Osteocyte (in vitro differentiated cells): ENCODE measurements around the gene SNX20. TPM values are rescaled to one million over a fixed set of nuclear protein-coding genes. Genes with fewer than 3 reads are reported as not detected.

ENCODE experiments used
- DNase-seq: peaks from one replicate; pipeline ENCODE4 v3.0.0; 2021; ENCODE audit warnings: mixed read lengths; ENCODE audit not compliant: unreplicated experiment; ENCODE audit errors: extremely low spot score
- H3K27ac Mint-ChIP-seq: one replicate; pipeline ENCODE4 v1.8.0; 2021; ENCODE audit warnings: mild to moderate bottlenecking, mixed read lengths; ENCODE audit not compliant: unreplicated experiment
- H3K27me3 Mint-ChIP-seq: one replicate; pipeline ENCODE4 v1.8.0; 2021; ENCODE audit warnings: mixed read lengths; ENCODE audit not compliant: unreplicated experiment
- H3K36me3 Mint-ChIP-seq: one replicate; pipeline ENCODE4 v1.8.0; 2021; ENCODE audit warnings: mixed read lengths; ENCODE audit not compliant: unreplicated experiment
- H3K4me1 Mint-ChIP-seq: one replicate; pipeline ENCODE4 v1.8.0; 2021; ENCODE audit warnings: mixed read lengths; ENCODE audit not compliant: unreplicated experiment
- H3K4me3 Mint-ChIP-seq: one replicate; pipeline ENCODE4 v1.8.0; 2021; ENCODE audit warnings: mild to moderate bottlenecking, moderate library complexity, mixed read lengths; ENCODE audit not compliant: unreplicated experiment
- H3K9me3 Mint-ChIP-seq: one replicate; pipeline ENCODE4 v1.8.0; 2021; ENCODE audit warnings: mixed read lengths; ENCODE audit not compliant: unreplicated experiment
- CTCF ChIP-seq: fragments of 200-600 bp; sonication (generic); IDR thresholded peaks from 2 replicates; pipeline ENCODE4 v1.5.0; 2021; ENCODE audit warnings: antibody characterized with exemption, mild to moderate bottlenecking, moderate library complexity
- long read RNA-seq: library from polyadenylated mRNA; unstranded; transcript quantifications from one replicate; pipeline ENCODE4 v2.0.0, GENCODE V29; 2021
- total RNA-seq: library from RNA; stranded (reverse); gene quantifications from 2 replicates; pipeline ENCODE4 v1.2.1, GENCODE V29; 2021

The SNX20 gene
- not detected in 2 replicates for total RNA-seq
- long read RNA-seq = 0 reads

- Mint-ChIP-seq H3K9me3 (no peaks in the 10 kb centered on the region), H3K4me1 (no peaks in the 10 kb centered on the region), H3K27me3 (peaks cover 3% of the 10 kb centered on the region), H3K4me3 (no peak within 1 kb of the TSS), H3K27ac (no peak within 1 kb of the TSS), H3K36me3 (no peaks in the 10 kb centered on the region)
- DNase-seq = no peak
- TF ChIP-seq CTCF = no peak
Observed at GRCh38 chr16:50681021-50681885, at the start of gene SNX20. SNX20 (minus strand) TSS chr16:50681312; CDS start chr16:50677526, 3,786 bp downstream.

DNA sequence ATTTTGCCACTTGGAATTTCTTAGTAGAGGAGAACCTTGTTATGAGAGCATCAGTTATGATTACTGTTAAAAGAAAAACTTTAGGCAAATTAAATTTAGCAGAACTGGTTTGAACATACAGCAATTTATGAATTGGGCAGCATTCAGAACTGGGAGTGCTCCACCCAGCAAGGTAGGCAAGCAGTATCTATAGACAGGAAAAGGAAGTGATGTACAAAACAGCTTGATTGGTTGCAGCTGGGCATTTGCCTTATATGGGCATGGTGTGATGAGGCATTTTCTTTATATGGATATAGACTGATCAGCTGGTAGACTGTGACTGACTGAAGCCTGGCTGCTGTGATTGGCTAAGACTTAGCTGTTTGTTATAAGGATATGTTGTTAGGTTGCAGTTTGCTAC lies 43.2 kb upstream of the SNX20 start:
- no peak overlapping the region for H3K27ac Mint-ChIP-seq
- peaks cover 3% of the 10 kb centered on the region for H3K27me3 Mint-ChIP-seq
- no peak for TF ChIP-seq CTCF
- H3K4me3 Mint-ChIP-seq = no peak overlapping the region
- DNase-seq = no peak
- H3K4me1 Mint-ChIP-seq = no peaks in the 10 kb centered on the region
- peaks cover 13% of the 10 kb centered on the region for H3K9me3 Mint-ChIP-seq
- H3K36me3 Mint-ChIP-seq = no peaks in the 10 kb centered on the region

DNA sequence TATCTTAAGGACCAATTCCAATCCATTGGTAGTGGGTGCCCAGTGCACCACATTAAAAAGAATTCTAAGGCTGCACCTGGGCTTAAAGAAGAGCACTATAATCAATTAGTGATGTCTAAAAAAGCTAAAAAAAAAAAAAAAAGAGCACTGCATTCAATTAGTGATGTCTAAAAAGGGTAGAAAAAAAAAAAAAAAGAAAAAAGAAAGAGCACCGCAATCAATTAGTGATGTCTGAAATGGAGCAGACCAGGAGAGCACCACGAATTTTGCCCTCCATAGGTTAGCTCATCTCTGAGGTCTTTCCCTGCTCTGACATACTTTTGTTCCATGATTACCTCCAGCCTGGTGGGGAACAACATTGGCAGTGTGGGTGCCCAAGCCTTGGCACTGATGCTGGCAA lies 41.8 kb upstream of the SNX20 start:
- Mint-ChIP-seq H3K27me3 (peaks cover 5% of the 10 kb centered on the region), H3K4me3 (no peak overlapping the region), H3K27ac (no peak overlapping the region), H3K36me3 (no peaks in the 10 kb centered on the region), H3K4me1 (no peaks in the 10 kb centered on the region), H3K9me3 (peaks cover 13% of the 10 kb centered on the region)
- no peak for TF ChIP-seq CTCF
- DNase-seq = no peak

DNA sequence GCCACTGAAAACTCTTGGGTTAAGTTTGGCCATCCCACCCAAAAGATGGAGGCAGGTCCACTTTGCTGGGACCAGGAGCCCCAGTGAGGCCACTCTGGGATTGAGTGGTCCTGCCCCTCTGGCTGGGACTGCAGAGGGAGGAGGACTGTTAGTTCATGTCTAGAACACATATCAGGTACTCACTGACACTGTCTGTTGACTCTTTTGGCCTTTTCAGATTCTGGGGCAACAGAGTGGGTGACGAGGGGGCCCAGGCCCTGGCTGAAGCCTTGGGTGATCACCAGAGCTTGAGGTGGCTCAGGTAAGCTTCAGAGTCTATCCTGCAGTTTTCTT lies 41.3 kb upstream of the SNX20 start:
- H3K4me1 Mint-ChIP-seq = no peaks in the 10 kb centered on the region
- H3K27me3 Mint-ChIP-seq = peaks cover 7% of the 10 kb centered on the region
- DNase-seq = no peak
- no peak overlapping the region for H3K4me3 Mint-ChIP-seq
- H3K36me3 Mint-ChIP-seq = no peaks in the 10 kb centered on the region
- TF ChIP-seq CTCF = no peak
- no peak overlapping the region for H3K27ac Mint-ChIP-seq
- H3K9me3 Mint-ChIP-seq = peaks cover 13% of the 10 kb centered on the region

DNA sequence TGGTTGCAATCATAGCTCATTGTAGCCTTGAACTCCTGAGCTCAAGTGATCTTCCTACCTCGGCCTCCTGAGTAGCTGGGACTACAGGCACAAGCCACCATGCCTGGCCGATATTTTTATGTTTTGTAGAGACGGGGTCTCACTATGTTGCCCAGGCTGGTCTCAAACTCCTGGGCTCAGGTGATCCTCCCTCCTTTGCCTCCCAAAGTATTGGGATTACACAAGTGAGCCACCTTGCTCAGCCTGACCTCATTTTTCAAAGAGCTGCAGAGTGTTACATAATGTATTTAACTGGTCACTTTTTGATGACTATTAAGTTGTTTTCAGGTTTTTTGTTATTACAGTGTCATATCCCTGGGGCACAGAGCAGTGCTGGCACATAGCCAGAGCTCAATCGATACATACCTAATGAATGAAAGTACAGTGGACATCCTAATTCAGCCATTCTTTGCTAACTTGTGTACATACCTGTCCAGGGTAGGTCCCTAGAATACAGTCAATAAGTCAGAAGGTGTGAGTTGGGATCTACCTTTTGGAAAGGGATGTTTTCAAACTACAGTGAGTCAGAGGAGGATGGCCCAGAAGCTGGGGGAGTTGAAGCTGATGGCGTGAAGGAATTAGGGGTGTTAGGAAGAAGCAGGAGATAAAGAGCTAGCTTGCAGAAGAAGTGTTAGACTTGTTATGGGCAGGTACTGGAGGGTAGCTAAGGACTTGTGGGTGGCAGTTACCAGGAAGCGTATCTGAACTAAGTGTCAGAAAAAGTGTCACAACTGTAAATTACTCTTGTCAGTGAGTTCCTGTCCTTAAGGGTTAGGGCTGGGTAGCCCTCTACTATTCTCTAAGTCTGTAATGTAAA lies 40.7 kb upstream of the SNX20 start:
- Mint-ChIP-seq H3K9me3 (peaks cover 13% of the 10 kb centered on the region), H3K27ac (no peak overlapping the region), H3K4me3 (no peak overlapping the region), H3K27me3 (peaks cover 7% of the 10 kb centered on the region), H3K36me3 (no peaks in the 10 kb centered on the region), H3K4me1 (no peaks in the 10 kb centered on the region)
- TF ChIP-seq CTCF = no peak
- no peak for DNase-seq
